NCI-H2171 (cell line): ENCODE data around the gene RUNX3.

Experiments used
- DNase-seq: peaks from one replicate; lab custom pipeline; 2025; lab: John Stamatoyannopoulos, UW

Gene RUNX3

DNA sequence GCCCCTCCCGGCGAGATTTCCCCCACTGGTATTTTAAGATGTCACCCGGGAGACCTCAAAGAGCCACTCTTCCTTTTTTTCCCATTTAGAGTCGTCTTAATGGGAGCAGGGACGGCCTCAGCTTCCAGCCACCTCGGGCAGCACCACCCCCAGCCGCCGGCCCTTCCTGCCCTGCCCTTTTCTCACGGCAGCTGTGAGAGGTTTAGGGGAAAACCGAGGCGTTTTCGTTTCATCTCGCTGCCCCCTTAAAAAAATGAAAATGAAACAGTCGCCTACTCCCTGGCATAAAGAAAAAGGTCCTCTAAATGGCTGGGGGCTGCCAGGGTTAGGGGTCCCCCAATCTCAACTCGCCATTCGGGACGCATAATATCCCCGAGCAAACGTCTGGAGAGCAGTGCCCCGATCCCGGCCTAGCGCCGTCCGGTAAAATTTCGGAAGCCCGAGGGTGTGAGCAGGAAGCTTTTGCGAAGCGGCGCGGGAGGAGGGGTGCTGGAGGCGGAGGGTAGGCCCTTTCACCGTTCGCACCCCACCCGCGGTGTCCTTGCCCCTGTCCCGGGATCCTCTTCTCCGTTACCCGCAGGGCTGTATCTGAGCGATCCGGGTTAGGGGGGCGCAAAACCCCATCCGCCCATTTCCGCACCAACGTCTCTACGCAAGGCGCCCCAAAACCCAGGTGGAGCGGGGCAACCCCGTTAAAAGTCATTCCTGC lies 1.2 kb downstream of the RUNX3 start:
- DNase-seq: peak; percentile 11

DNA sequence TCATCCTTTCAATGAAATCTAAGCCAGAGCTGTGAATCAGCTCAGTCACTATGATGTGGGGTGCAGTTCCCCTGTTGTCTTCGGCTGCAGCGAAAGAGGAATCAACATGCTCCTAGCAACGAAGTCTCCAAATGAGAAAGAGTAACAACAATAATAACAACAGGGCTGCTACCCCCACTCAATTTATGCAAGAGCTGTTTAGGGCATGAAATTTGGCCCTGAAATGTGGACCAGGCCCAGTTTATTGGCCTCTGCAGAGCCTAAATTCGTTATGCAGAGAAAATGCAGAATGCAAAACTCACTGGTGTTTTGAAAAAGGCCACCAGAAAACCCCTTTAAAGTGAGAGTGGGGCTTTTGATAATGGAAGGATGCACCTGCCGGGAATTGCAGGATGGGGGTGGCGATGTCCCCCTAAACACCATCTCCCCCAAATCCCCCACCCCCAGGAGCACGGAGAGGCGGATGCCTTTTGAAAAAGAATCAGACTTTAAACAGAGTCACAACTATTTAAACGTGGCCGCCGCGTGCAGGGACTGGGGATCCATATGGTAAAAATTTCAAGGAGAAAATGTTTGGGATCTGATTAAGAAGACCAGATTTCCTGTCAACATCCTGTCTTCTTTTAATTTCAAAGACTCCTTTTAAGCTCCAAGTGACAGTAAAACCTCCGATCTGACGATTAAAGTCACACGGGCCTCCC lies 1.9 kb downstream of the RUNX3 start:
- no peak for DNase-seq

DNA sequence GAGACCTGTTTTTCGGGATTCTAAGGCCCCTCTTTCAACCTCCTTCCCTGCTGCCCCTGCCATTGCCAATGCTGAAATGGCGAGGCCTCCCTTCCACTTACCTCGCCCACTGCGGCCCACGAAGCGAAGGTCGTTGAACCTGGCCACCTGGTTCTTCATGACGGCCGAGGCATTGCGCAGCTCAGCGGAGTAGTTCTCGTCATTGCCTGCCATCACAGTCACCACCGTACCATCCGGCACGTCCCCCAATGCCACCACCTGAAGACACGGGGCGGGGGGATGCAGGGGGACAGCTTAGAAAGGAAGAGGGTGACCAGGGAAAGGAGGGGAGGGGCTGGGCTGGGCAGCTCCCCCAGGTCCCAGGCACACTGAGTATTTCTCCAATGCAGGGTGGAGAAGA lies 2.6 kb downstream of the RUNX3 start:
- DNase-seq: no peak

GRCh38 chr1:24926563-24927249 lies 3.4 kb downstream of the RUNX3 start:
- DNase-seq: no peak

DNA sequence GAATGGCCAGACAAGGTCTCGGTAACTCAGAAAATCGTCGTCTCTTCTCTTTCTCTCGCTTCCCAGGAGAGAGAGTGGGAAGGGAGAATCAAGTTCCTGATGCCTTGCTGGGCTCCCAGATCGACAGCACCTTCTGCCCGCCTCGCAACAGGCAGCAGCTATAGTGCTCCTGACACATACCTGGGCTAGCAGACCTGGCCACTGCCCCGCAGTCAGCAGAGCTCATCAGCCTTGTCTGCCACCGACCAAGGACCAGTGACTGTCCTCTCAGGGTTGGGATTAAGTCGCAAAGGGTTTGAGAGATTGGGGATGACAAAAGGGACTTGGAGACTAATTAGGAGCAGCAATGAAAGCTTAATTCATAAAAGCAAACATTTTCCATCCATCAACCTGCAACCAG lies 4.1 kb downstream of the RUNX3 start:
- no peak for DNase-seq

- DNase-seq: no peak
Observed at GRCh38 chr1:24925082-24925779, 4.8 kb downstream of the RUNX3 start.

GRCh38 chr1:24923485-24924113 lies 6.5 kb downstream of the RUNX3 start:
- DNase-seq: no peak

DNA sequence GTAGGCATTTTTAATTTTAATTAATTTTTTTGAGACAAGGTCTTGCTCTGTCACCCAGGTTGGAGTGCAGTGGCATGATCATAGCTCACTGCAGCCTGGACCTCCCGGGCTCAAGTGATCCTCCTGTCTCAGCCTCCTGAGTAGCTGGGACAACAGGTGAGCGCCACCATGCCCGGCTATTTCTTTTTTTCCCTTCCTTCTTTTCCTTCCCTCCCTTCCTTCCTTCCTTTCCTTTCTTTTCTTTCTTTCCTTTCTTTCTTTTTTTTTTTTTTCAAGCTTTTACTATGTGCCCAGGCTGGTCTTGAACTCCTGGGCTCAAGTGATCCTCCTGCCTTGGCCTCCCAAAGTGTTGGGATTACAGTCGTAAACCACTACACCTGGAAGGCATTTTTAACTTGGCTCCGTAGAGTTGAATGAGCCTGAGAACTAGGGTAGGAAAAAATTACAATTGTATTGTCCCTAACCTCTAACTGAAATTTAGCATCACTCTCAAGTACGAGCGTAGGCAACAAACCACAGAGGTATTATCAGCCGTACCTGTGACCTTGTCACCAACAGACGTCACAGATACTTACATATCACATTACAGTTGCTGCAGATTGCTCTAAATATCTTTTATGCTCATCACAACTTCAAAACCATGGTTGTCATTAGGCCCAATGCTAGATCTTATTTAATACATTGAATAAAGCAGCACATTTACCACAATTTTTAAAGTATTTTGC lies 8.0 kb downstream of the RUNX3 start:
- no peak for DNase-seq

- no peak for DNase-seq
Observed at GRCh38 chr1:24921412-24921811, 8.7 kb downstream of the RUNX3 start.

GRCh38 chr1:24920533-24920925 lies 9.5 kb downstream of the RUNX3 start:
- DNase-seq: no peak

DNA sequence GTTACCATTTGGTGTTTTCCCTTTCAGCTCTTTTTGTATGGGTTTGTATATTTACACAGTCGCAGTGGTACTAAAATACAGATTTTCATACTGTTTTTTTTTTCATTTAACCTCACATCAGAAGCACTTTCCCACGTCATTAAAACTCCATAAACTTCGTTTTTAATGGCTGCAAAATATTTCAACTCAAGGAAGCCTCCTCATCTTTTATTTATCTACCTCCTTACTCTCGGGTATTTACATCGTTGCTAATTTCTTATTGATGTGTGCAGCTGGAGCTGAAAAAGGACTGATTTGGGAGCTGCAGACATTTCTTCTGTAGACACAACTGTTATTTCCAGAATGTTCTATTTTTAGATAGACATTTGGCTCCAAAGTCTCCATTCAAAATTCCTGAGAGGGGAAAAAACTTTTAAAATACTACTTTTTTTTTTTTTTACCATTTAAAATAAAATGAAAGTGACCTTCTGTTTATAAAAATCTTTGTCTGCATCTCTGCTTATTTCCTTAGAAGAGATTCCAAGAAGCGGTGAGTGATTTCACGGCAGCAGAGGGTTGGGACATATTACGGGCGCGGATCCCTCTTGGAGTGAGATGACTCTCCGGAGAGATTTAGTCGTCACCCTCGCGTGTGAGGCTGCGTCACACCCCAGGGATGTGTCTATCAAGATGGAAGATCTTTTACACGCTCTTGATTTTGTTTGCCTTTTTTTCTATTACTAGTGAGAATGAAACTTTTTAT lies 10.1 kb downstream of the RUNX3 start:
- no peak for DNase-seq

DNA sequence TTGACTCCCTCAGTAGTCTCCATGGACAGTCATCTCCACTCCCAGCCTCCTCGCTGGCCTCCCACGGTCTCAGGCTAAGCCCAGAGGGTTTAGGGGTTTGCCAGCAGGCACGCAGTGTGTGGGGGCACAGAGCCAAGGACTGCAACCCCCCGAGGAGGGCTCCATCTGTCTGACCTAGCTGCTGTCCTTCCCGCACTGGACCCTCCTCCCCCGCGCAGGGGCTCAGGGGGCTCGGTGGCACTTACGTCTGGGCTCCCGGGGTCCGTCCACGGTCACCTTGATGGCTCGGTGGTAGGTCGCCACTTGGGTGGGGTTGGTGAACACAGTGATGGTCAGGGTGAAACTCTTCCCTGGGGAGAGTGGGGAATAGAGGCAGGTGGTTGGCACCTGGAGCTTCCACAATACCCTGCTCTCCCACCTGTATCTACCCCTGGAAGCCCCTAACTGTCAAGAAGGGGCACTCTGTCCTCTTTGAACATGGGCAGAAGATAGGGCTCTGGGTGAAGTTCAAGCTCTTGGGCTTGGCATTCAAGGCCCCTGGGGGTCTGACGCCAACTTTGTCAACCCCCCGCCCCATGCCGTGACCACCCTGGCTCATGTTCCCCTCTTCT lies 11.0 kb downstream of the RUNX3 start:
- no peak for DNase-seq

DNA sequence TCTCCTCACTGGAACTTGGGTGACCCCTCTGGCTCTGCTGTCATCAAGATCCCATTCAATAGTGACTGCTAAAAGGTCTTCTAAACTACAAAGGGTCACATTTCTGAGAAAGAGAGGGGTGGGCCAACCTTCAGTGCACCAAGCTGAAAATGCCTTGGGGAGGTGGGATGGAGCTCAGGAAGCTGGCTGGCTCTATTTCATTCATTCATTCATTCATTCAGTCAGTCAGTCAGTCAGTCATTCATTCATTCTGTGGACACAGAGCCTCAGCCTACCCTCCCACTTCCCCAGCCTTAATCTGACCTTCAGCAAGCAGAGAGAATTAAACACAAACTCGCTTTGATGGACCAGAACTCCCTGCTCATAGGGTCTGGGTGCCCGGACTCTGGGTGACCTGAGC lies 11.7 kb downstream of the RUNX3 start:
- DNase-seq: no peak

DNA sequence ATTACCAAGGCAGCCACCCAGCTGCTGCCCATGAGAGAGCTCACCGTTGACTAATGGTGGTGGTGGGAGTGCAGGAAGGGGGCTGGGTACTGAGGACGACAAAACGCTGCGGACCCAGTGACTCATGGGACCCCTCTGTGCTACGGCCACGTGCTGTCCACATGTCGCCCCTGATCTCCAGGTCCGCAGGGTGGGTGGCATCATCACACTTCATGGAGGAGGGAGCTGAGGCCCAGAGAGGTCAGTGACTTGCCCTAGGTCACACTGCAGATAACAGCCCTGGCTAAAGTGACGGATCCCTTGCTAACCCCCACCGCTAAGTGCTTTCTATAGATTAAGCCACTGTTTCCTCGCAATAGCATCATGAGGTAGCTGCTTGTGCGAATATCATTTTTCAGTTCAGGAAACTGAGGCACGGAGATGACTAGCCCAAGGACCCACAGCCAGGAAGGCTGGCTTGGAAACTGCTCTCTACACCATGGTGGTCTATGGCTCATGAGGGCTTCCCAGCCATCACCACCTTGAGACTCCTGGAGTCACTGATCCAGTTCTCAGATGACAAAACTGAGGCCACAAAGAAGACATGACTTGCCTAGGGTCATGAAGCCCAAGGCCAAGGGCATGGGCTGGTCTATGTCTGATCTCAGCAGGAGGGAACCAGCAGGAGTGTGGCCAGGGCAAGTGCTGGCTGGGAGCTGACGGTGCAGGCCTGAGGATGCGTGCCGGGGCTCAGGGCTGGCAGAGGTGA lies 12.6 kb downstream of the RUNX3 start:
- no peak for DNase-seq

GRCh38 chr1:24915816-24916602 lies 14.1 kb downstream of the RUNX3 start:
- DNase-seq: no peak

- no peak for DNase-seq
Observed at GRCh38 chr1:24914226-24915069, 15.6 kb downstream of the RUNX3 start.

GRCh38 chr1:24913616-24914225 lies 16.4 kb downstream of the RUNX3 start:
- DNase-seq: no peak

- no peak for DNase-seq
Observed at GRCh38 chr1:24913274-24913604, 16.8 kb downstream of the RUNX3 start.
